Erythroblast (primary cell): ENCODE data around the gene BSND.
"Not testable (repeated sequence)": the region's sequence is repeated elsewhere in the genome, so short reads cannot be mapped to it uniquely, and the experiment has no call there.

ENCODE experiments used
- DNase-seq, 2 experiments: peaks; one replicate each; lab custom pipeline; 2025; lab: John Stamatoyannopoulos, UW
- GATA1 ChIP-seq: IDR thresholded peaks from 2 replicates; pipeline ENCODE4 v1.6.1; 2011; ENCODE audit warnings: low read depth, mild to moderate bottlenecking, control low read depth, low read length, moderate library complexity
- POLR2A ChIP-seq: IDR thresholded peaks from 2 replicates; pipeline ENCODE4 v1.6.1; 2011; ENCODE audit warnings: mild to moderate bottlenecking, low read length

BSND gene

DNA sequence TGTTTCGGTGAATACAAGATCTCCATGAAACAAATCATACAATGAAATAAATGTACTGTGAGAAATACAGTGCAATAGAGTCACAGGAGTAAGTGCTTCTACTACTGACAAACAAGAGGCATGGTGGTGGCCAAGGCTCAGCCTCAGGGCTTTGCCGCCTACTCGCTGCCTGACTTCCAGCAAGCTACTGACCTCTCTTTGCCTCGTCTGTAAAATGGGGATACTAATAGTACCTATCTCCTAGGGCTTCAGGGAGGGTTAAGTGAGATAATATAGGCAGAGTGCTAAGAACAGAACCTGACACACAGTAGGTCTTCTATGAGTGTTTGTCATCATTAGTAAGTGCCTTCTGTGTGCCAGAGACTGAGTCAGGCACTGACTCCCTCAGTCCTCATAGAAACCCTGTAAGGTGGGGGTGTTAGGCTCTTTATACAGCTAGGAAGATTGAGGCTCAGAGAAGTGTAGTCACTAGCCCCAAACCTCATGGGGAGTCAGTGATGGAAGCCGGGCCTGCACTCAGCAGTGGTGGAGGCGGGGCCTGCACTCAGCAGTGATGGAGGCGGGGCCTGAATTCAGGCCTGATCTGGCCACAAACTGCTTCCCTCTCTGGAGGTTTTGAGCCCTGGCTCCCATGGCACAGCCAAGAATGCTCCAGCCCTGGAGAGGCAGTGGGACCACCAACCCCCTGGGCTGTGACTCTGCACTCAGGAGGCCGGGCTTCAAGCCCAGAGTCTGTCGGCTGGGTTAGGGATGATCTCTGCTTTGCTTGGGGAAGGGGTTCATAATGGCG lies 6.8 kb downstream of the BSND start:
- no peak for TF ChIP-seq GATA1
- TF ChIP-seq POLR2A = no peak
- DNase-seq = peak; percentile 11 to 12

DNA sequence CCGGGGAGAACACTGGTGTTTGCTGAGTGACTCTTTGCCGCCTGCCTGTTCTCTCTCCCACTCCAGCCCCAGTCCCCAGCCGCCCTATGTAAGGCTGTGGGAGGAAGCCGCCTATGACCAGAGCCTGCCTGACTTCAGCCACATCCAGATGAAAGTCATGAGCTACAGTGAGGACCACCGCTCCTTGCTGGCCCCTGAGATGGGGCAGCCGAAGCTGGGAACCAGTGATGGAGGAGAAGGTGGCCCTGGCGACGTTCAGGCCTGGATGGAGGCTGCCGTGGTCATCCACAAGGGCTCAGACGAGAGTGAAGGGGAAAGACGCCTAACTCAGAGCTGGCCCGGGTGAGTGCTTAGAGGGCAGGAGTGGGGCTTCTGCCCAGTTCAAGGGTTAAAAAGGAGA lies 8.2 kb downstream of the BSND start:
- DNase-seq = no peak
- TF ChIP-seq POLR2A (no peak), GATA1 (no peak)

DNA sequence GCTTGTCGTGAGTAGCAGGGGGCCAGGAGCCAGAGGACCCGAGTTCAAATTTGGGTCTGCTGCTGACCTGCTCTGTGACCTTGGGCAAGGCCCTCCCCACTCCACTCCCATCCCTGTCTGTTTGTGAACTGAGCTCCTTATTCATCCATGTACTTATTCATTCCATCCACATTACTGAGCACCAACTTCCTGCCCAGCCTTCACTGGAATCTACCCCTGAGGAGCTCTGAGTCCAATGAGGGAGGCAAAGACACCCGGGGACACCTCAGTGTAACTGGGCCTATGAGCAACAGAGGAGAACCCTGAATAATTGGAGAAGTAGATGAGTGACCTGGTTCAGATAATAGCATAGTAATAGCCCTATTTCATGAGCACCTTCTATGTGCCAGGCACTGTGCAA lies 8.9 kb downstream of the BSND start:
- no peak for TF ChIP-seq POLR2A
- TF ChIP-seq GATA1 = no peak
- DNase-seq = no peak

DNA sequence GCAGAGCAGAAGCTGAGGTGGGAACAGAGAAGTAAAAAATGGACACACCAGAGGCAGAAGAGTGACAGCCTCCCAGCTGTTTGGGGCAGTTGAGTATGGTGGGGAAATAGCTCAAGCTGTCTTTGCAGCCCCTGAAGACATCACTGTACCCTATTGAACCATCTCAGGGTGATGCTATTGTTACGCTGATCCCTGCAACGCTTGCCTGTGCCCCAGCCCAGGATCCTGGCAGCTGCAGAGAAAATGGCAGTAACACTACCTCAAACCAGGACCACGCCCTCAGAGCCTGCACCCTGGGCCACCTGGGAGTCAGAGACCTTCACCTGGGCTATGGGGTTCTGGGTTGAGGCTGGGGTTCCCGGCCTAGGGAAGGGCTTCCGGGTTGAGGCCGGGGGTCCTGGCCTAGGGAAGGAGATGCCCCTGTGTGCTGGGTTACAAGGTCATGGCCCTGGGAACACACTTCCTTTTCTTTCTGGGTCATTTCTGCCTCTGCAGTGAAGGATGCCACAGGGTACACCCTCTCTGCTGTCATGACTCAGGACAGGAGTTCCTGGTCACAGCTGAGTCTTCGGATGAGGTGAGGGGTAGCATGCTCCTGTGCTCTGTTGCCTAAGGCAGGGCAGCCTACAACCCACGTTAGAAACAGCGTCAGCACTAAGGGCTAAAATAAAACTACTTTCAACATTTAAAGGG lies 11.6 kb downstream of the BSND start:
- DNase-seq = no peak

DNA sequence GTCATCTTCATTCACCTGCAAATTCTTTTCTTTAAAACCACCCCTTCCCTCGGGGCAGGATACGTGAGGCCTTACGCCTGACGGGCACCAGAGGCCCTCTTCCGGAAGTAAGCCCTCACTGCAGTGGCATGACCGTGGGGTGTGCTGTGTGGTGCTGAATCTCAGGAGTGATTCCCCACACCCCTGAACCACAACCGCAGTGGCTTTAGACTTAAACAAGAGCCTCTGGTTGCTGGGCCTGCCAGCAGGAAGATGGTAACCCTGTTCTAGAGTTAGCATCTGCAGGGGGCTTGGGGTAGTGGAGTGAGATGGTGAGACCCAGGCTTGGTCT lies 12.1 kb downstream of the BSND start:
- no peak for TF ChIP-seq POLR2A
- no peak for TF ChIP-seq GATA1
- DNase-seq = no peak

More for the DNA sequence above, 11.6 kb downstream of the BSND start:
- no peak for TF ChIP-seq GATA1

DNA sequence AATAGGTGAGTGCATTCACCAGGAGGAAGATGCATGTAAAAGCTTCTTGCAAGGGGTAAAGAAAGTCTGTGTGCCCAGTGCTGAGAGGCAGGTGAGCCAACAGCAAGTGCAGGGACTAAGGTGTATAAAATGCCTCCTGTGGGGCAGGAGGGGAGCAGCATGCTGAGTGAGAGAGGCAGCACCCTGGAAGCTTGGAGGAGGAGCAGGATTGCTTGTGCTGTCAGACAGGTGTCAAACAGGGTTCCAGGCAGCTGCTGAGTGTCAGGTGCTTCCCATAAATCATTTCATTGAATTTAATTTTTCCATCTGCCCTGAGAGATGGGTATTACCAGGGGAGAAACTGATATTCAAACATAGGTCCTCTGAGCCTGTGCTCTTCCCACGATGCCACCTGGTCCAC lies 13.9 kb downstream of the BSND start:
- no peak for TF ChIP-seq GATA1
- TF ChIP-seq POLR2A = no peak
- DNase-seq = no peak

DNA sequence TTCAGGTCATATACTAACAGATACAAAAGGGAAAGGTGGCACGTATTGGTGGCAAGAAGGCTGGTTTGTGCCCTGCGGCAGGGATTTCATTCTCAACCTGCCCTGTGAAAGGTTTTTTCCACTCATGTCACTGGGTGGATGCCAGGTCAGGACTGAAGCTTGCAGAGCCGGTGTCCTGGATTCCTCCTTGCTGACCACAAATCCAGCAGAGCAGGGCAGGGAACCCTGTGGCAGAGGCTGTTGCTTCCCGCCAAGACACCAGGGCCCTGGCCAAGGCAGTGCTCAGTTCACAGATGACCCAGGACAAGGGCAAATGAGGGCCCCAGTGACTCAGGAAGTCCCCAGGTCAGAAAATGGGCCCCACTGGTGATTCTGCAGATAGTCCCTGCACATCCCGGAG lies 16.4 kb downstream of the BSND start:
- TF ChIP-seq POLR2A (no peak), GATA1 (no peak)
- DNase-seq = no peak

DNA sequence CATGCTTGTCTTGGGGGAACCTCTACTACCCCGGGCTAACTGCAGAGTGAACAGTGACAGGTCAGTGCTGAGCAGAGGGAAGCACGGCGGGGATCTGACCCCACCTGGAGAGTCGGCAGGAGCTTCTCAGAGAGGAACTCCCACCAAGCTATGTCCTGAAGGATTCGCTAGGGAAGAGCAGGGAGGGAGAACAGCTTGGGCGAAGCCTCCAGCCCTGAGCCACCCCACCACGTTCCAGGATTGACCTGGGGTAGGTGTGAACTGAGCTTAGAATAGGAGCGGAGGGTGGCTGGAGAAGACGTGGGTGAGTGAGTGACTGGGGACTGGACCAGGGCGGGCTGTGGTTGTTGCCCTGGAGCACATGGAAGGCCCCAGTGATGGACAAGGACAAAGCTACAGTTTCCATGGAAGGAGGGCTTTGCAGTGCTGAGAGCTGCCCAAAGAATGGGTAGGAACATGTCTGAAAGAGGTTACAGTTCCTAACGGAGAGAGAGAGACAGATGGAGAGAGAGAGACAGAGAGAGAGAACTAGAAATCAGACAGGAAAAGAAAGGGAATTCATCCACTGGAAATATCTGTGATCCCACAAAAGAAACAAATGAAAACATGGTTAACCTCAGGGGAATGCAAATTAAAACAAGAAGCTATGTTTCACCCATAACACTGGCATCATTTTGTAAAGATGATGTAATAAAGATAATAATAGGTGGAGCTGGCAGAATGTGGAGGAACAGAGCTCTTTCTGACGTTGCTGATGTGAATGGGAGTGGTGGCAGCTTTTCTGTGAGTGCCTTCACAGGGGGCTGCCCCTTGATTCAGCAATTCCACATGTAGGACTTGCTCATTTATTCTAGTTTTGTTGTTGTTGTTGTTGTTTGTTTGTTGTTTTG lies 17.2 kb downstream of the BSND start:
- TF ChIP-seq POLR2A (no peak), GATA1 (no peak)
- DNase-seq = no peak

DNA sequence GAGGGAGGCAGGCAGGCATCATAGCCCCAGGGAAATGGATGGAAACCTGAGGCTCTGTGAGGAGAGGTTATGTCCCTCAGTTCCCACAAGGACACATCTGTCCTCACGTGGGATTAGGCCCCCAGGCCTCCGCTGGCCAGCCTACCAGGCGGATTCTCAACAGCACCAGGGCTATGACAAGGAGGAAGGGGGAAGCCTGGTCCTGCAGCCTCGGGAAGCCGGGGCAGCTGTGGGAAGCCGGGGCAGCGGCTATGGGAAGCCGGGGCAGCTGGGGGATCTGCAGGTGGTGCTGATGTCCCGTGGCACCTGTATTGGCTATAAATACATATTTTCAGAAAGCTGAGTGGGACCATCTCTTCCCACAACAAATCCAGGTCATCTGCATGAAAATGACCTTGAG lies 19.7 kb downstream of the BSND start:
- TF ChIP-seq POLR2A = no peak
- TF ChIP-seq GATA1 = no peak
- DNase-seq = no peak

DNA sequence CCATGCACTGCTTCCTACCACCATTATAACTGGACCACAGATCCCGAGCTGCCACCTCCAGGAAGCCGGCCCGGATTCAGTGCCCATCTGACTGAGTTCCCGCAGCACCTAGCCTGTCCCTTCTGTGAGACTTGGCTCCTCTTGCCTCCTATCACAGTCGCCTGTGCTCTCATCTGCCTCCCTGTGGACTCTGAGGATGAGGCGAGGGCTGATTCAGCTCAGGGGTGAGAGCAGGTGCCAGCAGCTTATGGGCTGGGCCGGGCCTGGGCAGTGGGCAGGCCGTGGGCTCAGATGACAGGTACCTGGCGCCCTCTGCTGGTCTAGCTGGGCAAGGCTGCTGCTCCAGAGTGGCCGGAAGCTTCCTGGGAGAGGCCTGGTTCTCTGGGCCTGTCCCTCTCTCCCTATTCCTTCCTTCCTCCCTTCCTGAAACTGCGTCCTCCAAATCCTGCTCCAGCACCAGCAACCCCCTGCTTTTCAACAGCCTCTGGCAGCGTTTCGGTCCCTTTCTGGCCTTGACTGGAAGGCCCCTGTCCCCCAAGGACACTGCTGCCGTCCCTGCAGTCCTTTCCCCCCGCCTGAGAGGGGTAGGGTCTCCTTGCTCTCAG lies 23.3 kb downstream of the BSND start:
- DNase-seq = peak; percentile 68 to 79
- no peak for TF ChIP-seq GATA1
- no peak for TF ChIP-seq POLR2A

DNA sequence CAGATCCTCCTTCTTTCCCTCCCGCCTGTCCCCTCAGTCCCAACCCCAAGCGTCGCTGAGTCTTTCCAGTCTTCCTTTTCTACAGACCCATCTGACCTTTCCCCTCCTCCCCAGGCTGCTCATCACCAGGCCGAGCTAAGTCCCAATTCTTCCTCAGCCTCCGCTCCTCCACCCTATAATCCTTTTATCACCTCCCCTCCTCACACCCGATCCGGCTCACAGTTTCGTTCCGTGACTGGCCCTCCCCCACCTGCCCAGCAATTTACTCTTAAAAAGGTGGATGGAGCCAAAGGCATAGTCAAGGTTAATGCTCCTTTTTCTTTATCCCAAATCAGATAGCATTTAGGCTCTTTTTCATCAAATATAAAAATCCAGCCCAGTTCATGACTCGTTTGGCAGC lies 25.4 kb downstream of the BSND start:
- not testable (repeated sequence) for DNase-seq

DNA sequence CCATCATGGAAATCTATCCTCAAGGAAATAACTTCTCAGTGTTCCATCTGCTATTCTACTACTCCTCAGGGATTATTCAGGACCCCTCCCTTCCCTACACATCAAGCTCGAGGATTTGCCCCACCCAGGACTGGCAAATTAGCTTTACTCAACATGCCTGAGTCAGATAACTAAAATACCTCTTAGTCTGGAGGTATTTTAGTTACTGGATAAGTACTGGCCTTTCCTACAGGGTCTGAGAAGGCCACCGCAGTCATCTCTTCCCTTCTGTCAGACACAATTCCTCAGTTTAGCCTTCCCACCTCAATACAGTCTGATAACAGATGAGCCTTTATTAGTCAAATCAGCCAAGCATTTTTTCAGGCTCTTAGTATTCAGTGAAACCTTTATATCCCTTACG lies 27.9 kb downstream of the BSND start:
- not testable (repeated sequence) for DNase-seq

DNA sequence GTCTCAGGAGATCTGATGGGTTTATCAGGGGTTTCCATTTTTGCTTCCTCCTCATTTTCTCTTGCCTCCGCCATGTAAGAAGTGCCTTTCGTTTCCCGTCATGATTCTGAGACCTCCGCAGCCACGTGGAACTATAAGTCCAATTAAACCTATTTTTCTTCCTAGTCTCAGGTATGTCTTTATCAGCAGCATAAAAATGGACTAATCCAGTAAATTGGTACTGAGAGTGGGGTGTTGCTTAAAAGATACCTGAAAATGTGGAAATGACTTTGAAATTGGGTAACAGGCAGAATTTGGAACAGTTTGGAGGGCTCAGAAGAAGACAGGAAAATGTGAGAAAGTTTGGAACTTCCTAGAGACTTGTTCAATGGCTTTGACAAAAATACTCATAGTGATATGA lies 32.4 kb downstream of the BSND start:
- not testable (repeated sequence) for DNase-seq

DNA sequence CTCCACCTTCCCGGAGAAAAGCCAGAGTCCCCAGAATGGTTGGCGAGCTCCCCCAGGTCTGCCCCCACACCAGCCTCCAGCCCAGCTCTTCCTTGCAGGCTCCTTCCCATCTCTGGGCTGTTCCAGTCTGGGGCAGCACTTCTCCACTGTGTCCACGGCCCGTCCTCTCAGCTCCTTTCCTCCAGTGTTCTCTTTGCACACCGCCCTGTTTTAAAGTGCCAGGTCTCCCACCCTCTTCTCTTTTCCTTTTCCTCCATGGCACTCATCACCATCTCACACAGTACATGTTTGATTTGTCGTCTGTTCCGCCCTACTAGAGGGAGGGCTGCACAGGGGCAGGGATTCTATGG lies 34.5 kb downstream of the BSND start:
- no peak for DNase-seq
- TF ChIP-seq GATA1 (no peak), POLR2A (no peak)
